Thyroid gland (tissue), 4 donors: Measurements from ENCODE around the gene KTI12.

ENCODE experiments used
- POLR2A ChIP-seq, 2 donors: fragments of 450-650 bp; IDR thresholded peaks; one replicate each; pipeline ENCODE4 v1.6.1; 2017; ENCODE audit warnings: antibody characterized with exemption in 2 of 2, mild to moderate bottlenecking in 2 of 2, moderate library complexity in 1 of 2
- TF ChIP-seq, protein P1 (sequence below), 6 experiments: fragments of 200-600 bp in 3 of 6; fragments of 450-650 bp in 3 of 6; sonication (generic) in 3 of 6; IDR thresholded peaks; one replicate each; pipeline ENCODE4 v1.5.1; 2016 to 2019; ENCODE audit warnings: antibody characterized with exemption in 6 of 6, mild to moderate bottlenecking in 2 of 6, inconsistent platforms in 1 of 6, moderate library complexity in 1 of 6

DNA sequence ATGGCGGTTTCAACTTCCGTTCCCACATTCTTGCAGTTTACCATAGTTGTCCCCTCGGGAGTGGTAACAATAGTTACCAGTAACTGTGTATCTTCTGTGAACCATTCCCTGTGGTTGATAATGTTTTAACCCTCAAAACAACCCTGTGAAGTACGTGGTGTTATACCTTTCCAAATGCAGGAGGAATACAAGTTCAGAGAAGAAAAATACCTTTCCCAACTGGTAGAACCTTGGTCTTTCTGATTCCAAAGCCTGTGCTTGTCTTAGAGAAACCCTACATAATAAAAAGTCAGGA lies 23.3 kb upstream of the KTI12 start:
- TF ChIP-seq, protein P1, sequence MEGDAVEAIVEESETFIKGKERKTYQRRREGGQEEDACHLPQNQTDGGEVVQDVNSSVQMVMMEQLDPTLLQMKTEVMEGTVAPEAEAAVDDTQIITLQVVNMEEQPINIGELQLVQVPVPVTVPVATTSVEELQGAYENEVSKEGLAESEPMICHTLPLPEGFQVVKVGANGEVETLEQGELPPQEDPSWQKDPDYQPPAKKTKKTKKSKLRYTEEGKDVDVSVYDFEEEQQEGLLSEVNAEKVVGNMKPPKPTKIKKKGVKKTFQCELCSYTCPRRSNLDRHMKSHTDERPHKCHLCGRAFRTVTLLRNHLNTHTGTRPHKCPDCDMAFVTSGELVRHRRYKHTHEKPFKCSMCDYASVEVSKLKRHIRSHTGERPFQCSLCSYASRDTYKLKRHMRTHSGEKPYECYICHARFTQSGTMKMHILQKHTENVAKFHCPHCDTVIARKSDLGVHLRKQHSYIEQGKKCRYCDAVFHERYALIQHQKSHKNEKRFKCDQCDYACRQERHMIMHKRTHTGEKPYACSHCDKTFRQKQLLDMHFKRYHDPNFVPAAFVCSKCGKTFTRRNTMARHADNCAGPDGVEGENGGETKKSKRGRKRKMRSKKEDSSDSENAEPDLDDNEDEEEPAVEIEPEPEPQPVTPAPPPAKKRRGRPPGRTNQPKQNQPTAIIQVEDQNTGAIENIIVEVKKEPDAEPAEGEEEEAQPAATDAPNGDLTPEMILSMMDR (IDR thresholded peaks at IDR 0.05) = no peak
- TF ChIP-seq POLR2A (IDR thresholded peaks at IDR 0.05) = no peak
